ENCODE measurements around the gene ITGA2.
"Not testable (repeated sequence)": the region's sequence is repeated elsewhere in the genome, so short reads cannot be mapped to it uniquely, and the experiment has no call there.

The ITGA2 gene

GRCh38 chr5:52989025-52989780 is at the start of gene ITGA2:
Gene ITGA2 (plus strand): TSS chr5:52989352. CDS start chr5:52989469, 117 bp downstream.
- no peak for DNase-seq (ENCODE audit: low read depth)

DNA sequence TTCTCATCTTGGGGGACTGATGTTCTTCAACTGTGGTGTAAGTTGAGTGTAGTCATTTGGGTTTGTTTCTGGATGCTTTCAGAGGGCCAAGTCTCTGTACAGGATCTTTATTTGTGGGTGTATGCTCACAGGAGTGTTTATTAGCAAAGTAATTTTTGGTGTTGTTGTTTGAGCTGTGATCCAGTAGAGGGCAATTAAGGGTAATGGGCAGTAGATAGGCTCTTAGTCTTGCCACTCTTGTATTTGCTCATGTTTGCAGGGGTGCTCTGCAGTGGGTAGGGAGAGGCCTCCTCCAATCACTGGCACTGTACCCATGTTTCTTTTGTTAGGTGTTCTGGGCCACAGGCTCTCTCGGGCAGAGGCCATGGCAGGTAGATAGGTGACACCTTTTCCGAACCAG is 45.9 kb upstream of the ITGA2 start:
- no peak for DNase-seq (ENCODE audit: low read depth)

DNA sequence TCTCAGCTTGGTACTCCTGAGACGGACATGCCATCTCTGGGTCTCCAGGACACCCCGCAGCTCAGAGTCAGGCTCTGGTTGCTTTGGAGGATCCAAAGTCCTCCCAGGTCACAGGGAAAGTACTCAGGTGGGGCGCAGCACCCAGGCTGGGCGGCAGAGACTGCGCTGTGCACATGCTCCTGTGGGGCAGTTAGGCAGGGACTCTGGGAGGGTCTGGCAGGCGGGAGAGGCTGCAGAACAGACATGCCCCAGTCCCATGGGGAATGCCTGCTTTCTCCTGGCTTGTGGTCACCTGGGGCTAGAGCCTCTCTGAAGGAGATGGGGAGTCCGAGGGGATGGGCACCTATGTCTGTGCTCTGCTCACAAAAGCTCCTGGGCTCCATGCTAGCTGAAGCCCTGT is 45.3 kb upstream of the ITGA2 start:
- DNase-seq (ENCODE audit: low read depth): no peak

GRCh38 chr5:52945040-52945439 is 44.1 kb upstream of the ITGA2 start:
- DNase-seq (ENCODE audit: low read depth): no peak

DNA sequence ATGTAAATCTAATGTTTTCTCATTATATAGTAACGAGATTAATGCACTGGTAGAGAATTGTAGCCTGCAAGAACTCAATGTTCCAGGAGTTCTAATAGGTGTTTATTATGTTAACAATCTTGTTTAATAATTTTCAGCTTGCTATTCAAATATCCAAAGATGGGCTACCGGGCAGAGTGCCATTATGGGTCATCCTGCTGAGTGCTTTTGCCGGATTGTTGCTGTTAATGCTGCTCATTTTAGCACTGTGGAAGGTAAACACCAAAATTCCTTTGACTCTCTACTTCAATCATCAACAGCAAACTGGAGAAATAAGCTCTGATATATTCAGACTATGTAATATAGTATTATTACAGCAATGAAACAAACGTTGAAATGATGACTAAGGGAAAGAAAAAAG is 41.9 kb upstream of the ITGA2 start:
- no peak for DNase-seq (ENCODE audit: low read depth)

- DNase-seq (ENCODE audit: low read depth): no peak
These were observed 41.3 kb upstream of the ITGA2 start for GRCh38 chr5:52947851-52948250.

DNA sequence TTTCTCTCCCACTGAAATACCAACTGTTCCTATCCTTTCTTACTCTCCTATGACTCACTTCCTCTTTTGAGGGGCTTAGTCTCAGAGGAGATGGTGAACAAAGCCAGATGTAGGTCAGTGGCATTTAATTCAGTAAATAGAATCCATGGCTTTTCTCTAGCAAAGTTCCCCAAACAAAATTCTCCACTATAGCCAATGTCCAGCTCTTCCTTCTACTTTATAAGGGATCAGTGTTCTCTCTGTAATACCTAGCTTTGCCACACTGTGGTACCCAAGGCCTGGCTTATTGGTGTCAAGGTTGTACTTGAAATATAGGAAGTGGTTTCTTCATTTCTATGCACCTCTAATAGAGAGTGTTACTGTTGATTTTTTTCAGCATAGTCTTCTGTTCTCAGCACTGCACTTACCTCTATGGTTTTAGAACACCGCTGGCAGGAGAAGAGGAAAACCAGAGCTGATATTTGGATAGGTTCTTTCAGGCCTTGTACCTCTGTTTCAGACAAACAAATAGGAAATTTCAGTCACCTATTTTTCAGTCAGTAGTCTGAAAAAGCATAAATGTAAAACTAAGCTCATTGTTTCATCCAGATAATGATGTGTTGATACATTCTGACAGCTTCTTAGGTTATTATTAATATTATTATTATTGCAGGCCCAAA is 40.6 kb upstream of the ITGA2 start:
- peak; percentile 23 for DNase-seq (ENCODE audit: low read depth)

GRCh38 chr5:52950686-52951085 is 38.5 kb upstream of the ITGA2 start:
- DNase-seq (ENCODE audit: low read depth): no peak

DNA sequence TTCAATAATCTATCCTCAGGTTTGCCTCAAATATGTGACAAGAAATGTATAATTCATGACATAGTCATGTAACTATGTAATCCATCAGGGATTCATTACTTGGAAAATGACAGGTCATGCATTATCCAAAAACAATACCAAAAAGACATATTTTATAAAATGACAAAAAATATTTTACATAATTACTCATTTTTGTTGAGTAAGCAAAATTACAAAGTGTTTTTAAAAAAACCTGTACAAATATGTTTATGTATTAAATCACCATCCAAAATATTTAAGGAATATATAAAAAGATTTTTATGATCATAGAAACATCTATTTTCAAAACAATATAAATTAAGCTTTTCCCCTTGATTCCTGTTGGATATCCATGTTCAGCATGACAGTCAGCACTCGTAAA is 36.7 kb upstream of the ITGA2 start:
- DNase-seq (ENCODE audit: low read depth): no peak

GRCh38 chr5:52956014-52956413 is 33.1 kb upstream of the ITGA2 start:
- DNase-seq (ENCODE audit: low read depth): no peak

GRCh38 chr5:52956915-52957747 is 32.0 kb upstream of the ITGA2 start:
- DNase-seq (ENCODE audit: low read depth): no peak

- DNase-seq (ENCODE audit: low read depth): no peak
These were observed 27.9 kb upstream of the ITGA2 start for GRCh38 chr5:52961274-52961681.

GRCh38 chr5:52963636-52964035 is 25.5 kb upstream of the ITGA2 start:
- no peak for DNase-seq (ENCODE audit: low read depth)

GRCh38 chr5:52964138-52964537 is 25.0 kb upstream of the ITGA2 start:
- DNase-seq (ENCODE audit: low read depth): no peak

- DNase-seq (ENCODE audit: low read depth): not testable (repeated sequence)
These were observed 13.0 kb upstream of the ITGA2 start for GRCh38 chr5:52976157-52976556.

DNA sequence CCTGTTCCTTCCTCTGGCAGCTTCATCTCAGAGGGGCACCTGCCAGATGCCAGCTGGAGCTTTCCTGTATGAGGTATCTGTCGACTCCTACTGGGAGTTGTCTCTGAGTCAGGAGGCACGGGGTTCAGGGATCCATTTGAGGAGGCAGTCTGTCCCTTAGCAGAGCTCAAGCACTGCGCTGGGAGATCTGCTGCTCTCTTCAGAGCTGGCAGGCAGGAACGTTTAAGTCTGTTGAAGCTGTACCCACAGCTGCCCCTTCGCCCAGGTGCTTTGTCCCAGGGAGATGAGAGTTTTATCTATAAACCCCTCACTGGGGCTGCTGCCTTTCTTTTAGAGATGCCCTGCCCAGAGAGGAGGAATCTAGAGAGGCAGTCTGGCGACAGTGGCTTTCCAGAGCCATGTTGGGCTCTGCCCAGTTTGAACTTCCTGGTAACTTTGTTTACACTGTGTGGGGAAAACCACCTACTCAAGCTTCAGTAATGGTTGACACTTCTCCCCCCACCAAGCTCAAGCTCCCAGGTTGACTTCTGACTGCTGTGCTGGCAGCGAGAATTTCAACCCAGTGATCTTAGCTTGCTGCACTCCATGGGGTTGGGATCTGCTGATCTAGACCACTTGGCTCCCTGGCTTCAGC is 11.8 kb upstream of the ITGA2 start:
- no peak for DNase-seq (ENCODE audit: low read depth)

- no peak for DNase-seq (ENCODE audit: low read depth)
These were observed 7.6 kb upstream of the ITGA2 start for GRCh38 chr5:52981507-52981906.

GRCh38 chr5:52983731-52984636 is 5.2 kb upstream of the ITGA2 start:
- no peak for DNase-seq (ENCODE audit: low read depth)

DNA sequence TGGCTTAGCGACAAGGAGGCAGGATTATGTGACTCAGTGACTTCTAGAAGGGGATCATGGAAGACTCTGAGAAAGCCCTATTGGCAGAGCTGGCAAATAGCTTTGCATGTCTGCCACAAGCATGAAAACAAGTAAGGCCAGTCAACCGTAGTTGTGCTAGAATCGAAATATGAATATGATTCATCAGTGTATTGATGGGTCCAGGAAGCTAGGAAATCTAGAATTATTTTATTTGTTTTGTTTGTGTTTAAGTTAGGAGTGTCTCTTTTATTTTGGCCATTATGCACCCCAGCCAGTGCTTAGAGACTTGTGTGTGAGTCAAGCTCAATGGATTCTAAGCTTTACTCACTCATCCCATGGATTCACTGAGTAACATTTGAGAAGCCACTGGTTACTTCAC is 3.8 kb upstream of the ITGA2 start:
- DNase-seq (ENCODE audit: low read depth): no peak

DNA sequence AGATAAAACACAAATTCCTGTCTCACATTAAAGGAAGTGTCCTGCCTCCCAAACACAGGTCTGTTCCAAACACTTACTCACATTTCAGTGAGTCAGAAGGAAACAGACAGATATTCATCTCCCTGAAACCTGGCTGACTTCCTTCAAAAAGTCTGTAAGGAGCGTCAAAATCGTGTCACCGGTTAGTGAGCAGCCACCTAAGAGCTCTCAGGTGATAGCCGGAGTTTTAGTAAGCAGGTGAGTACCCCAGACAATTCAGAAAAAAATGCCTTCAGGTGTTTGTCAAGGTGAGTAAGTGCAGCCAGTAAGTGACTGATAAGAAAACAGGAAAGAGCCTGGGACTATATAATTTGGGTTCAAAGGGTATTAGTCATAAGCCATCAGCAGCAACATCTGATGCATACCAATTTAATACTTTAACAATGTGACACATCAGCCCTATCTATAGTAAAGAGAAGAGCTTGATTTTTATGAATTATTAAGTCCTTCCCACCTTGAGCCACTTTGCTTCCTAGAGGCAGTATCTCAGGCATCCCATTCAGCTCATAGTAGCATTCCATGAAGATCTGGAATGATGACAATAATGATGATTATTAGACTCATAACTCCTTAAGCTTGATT is 1.3 kb upstream of the ITGA2 start:
- no peak for DNase-seq (ENCODE audit: low read depth)
